Skeletal muscle tissue (tissue), 4 donors: ENCODE data around the gene C2CD4A. TPM values are rescaled to one million over a fixed set of nuclear protein-coding genes. Genes with fewer than 3 reads are reported as not detected.

Source experiments
- H3K27ac ChIP-seq: one replicate; pipeline ENCODE4 v1.7.0; 2013; ENCODE audit warnings: mild to moderate bottlenecking, low read depth, low read length, inconsistent platforms
- H3K27me3 ChIP-seq, 3 donors: one replicate each; pipeline ENCODE4 v1.7.0; 2013; ENCODE audit warnings: low read length in 3 of 3; ENCODE audit not compliant: control insufficient read depth in 3 of 3, insufficient read depth in 3 of 3
- H3K36me3 ChIP-seq, 3 donors: one replicate each; pipeline ENCODE4 v1.7.0; 2013; ENCODE audit warnings: low read length in 3 of 3; ENCODE audit not compliant: control insufficient read depth in 3 of 3, insufficient read depth in 3 of 3
- H3K4me1 ChIP-seq, 3 donors: one replicate each; pipeline ENCODE4 v1.7.0; 2013; ENCODE audit warnings: low read length in 3 of 3, mild to moderate bottlenecking in 3 of 3; ENCODE audit not compliant: control insufficient read depth in 3 of 3, insufficient read depth in 3 of 3
- H3K4me3 ChIP-seq, 3 donors: one replicate each; pipeline ENCODE4 v1.7.0; 2013; ENCODE audit warnings: low read length in 3 of 3
- H3K9ac ChIP-seq, 3 donors: one replicate each; pipeline ENCODE4 v1.7.0; 2013; ENCODE audit warnings: low read length in 3 of 3, mild to moderate bottlenecking in 3 of 3, moderate library complexity in 2 of 3, low read depth in 1 of 3
- H3K9me3 ChIP-seq, 3 donors: one replicate each; pipeline ENCODE4 v1.7.0; 2013; ENCODE audit warnings: low read length in 3 of 3; ENCODE audit not compliant: control insufficient read depth in 3 of 3
- total RNA-seq: library from RNA; depleted of rRNA; stranded (reverse); fragments of >200 nt; gene quantifications from one replicate; pipeline ENCODE4 v1.2.3, GENCODE V29; 2014
- donor health status: Osteomylitis.

The C2CD4A gene
- total RNA-seq, 1 donor from 2014 or later, result not detected

DNA sequence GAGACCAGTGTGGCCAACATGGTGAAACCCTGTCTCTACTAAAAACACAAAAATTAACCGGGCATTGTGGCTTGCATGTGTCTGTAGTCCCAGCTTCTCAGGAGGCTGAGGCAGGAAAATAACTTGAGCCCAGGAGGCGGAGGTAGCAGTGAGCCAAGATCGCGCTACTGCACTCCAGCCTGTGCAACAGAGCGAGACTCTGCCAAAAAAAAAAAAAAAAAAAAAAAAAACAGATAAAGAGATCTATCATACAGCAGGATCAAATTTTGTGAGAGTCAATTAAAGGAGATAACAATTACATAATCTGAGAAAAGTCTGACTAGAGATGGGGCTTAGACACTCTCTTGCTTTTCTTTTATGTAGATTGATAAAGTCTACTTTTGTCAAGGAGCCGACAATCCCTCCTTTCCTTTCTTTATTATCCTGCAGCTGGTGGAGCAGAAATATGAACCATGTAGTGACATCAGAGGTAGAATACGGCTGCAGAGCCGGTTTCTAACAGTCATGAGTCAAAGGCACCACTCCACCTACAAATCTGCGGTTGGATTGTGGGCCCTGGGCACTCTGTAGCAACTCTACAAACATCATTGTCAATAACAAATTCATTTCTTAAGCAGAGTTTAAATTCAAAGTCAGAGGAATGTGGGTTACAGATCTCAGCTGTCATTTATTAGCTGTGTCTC, 9.0 kb downstream of the C2CD4A start:
- no peak overlapping the region for H3K9ac ChIP-seq
- no peaks in the 10 kb centered on the region for H3K27me3 ChIP-seq
- no peaks in the 10 kb centered on the region for H3K9me3 ChIP-seq
- H3K27ac ChIP-seq, result no peak overlapping the region
- H3K36me3 ChIP-seq, result no peaks in the 10 kb centered on the region
- no peak overlapping the region for H3K4me3 ChIP-seq
- no peaks in the 10 kb centered on the region for H3K4me1 ChIP-seq

- no peaks in the 10 kb centered on the region for H3K36me3 ChIP-seq
- no peak overlapping the region for H3K27ac ChIP-seq
- H3K9ac ChIP-seq, result no peak overlapping the region
- no peaks in the 10 kb centered on the region for H3K4me1 ChIP-seq
- H3K4me3 ChIP-seq, result no peak overlapping the region
- no peaks in the 10 kb centered on the region for H3K9me3 ChIP-seq
- H3K27me3 ChIP-seq, result no peaks in the 10 kb centered on the region
Observed at GRCh38 chr15:62079594-62079993, 12.8 kb downstream of the C2CD4A start.

DNA sequence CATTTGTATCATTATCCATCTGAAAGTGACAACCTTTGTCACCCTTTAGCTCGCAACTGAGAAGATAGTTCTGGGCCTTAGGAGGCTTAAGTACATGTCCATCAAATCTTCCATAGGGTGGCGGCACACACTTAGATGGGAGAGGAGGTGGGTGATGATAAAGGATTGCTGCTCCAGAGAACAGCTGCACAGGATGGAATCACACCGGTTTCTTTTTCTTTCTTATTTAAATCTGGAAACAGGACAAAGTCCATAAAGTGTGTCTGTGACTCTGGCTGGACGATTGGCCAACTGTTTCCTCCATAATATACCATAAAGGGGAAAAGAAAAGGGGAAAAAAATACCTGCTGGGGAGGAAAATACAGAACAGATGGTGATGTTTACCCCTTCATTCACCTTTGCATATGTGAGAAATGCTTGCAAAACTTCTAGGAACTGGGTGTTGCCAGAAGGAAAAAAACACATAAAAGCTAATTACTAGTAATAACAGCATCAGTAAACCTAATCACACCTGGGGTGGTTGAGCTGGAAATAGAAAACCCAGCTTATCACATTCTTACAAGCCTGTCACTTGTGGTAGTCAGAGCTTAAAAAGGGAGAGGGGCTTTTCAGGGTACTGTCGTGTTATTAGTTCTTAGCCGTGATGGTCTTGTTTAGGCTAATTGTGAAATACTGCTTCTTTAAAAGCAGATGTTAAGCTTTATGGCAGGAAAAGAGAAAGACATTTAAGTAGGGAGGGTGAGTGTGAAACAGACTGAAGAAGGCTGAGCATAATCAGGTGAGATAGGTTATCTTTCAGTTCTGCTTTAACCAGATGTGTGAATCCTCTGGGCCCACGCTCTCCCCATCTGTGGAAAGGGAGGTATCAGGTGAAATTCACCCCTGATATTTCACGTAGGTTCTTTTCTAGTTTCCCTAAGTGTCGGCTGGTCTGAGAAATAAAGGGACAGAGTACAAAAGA, 16.7 kb downstream of the C2CD4A start:
- no peaks in the 10 kb centered on the region for H3K9me3 ChIP-seq
- no peaks in the 10 kb centered on the region for H3K36me3 ChIP-seq

GRCh38 chr15:62085740-62086139, 19.0 kb downstream of the C2CD4A start:
- Histone ChIP-seq H3K4me3 (no peak overlapping the region), H3K27ac (no peak overlapping the region), H3K27me3 (no peaks in the 10 kb centered on the region), H3K36me3 (no peaks in the 10 kb centered on the region), H3K9ac (no peak overlapping the region), H3K4me1 (no peaks in the 10 kb centered on the region), H3K9me3 (no peaks in the 10 kb centered on the region)

More for the DNA sequence above, 16.7 kb downstream of the C2CD4A start:
- Histone ChIP-seq H3K9ac (no peak overlapping the region), H3K4me1 (no peaks in the 10 kb centered on the region), H3K4me3 (no peak overlapping the region), H3K27ac (no peak overlapping the region), H3K27me3 (no peaks in the 10 kb centered on the region)

GRCh38 chr15:62087671-62088352, 21.0 kb downstream of the C2CD4A start:
- Histone ChIP-seq H3K36me3 (no peaks in the 10 kb centered on the region), H3K9ac (no peak overlapping the region), H3K4me3 (no peak overlapping the region), H3K27ac (peak overlapping the region; percentile 16), H3K9me3 (no peaks in the 10 kb centered on the region), H3K27me3 (no peaks in the 10 kb centered on the region), H3K4me1 (no peaks in the 10 kb centered on the region)

DNA sequence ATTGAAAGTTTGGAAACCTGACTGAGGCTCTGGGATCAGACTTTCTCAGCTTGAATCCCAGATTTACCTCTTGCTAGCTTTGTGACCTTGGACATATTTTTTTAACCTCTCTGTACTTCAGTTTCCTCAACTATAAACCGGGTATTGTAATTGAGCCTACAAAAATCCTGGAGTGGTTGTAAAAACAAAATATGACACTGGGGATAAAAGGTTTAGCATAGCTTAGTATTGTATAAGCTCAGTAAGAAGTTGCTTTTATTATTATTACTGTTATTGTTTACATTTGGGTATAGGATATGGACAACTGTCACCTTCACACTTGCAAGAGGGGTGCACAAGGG, 21.5 kb downstream of the C2CD4A start:
- Histone ChIP-seq H3K27me3 (no peaks in the 10 kb centered on the region), H3K27ac (peak overlapping the region; percentile 16), H3K4me1 (no peaks in the 10 kb centered on the region), H3K4me3 (no peak overlapping the region), H3K9ac (no peak overlapping the region), H3K9me3 (no peaks in the 10 kb centered on the region), H3K36me3 (no peaks in the 10 kb centered on the region)

- Histone ChIP-seq H3K27ac (no peak overlapping the region), H3K9me3 (no peaks in the 10 kb centered on the region), H3K36me3 (no peaks in the 10 kb centered on the region), H3K4me3 (no peak overlapping the region), H3K9ac (no peak overlapping the region), H3K27me3 (no peaks in the 10 kb centered on the region), H3K4me1 (no peaks in the 10 kb centered on the region)
Observed at GRCh38 chr15:62089616-62090015, 22.8 kb downstream of the C2CD4A start.

- no peak overlapping the region for H3K9ac ChIP-seq
- H3K27me3 ChIP-seq, result no peaks in the 10 kb centered on the region
- H3K27ac ChIP-seq, result no peak overlapping the region
- H3K4me3 ChIP-seq, result no peak overlapping the region
- H3K9me3 ChIP-seq, result no peaks in the 10 kb centered on the region
- no peaks in the 10 kb centered on the region for H3K4me1 ChIP-seq
- no peaks in the 10 kb centered on the region for H3K36me3 ChIP-seq
Observed at GRCh38 chr15:62090988-62091387, 24.2 kb downstream of the C2CD4A start.

DNA sequence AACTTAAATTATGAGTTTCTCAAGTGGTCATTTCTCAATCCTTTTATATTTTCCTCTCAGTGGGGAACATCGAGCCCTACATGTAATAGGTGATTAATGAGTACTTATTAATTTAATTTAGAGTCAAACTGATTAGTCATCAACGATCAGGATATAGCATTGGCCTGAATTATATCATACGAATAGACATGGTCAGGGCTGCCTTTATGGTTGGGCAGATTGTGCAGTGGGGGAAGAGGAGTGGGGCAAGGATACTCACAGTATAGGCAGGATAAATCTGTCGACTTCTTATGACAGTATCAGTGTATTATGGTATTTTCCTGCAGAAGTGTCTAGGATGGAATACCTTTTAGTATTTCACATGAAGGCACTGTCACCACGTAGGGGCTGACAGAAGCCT, 27.0 kb downstream of the C2CD4A start:
- H3K27ac ChIP-seq, result no peak overlapping the region
- no peaks in the 10 kb centered on the region for H3K4me1 ChIP-seq
- H3K9ac ChIP-seq, result no peak overlapping the region
- no peaks in the 10 kb centered on the region for H3K9me3 ChIP-seq
- no peak overlapping the region for H3K4me3 ChIP-seq
- no peaks in the 10 kb centered on the region for H3K27me3 ChIP-seq
- no peaks in the 10 kb centered on the region for H3K36me3 ChIP-seq

DNA sequence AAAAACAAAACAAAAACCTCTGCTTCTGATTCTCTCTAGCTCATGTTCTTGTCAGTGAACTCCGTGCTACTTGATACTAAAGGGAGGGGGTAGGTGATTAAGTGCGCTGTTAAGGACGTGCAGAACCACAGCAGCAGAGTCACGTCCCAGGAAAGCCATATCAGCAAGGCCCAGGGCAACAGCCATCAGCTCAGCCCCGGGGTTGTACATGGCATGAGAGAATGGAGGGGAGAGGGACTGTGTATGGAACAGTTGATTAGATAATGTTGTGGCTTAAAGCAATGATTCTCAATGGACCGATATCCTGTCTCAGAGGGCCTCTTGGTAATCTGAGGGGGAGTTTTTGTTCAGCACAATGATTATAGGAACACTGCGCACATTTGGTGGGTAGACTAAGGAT, 27.6 kb downstream of the C2CD4A start:
- H3K4me1 ChIP-seq, result no peaks in the 10 kb centered on the region
- H3K9me3 ChIP-seq, result no peaks in the 10 kb centered on the region
- H3K27ac ChIP-seq, result no peak overlapping the region
- H3K36me3 ChIP-seq, result no peaks in the 10 kb centered on the region
- H3K4me3 ChIP-seq, result no peak overlapping the region
- H3K9ac ChIP-seq, result no peak overlapping the region
- H3K27me3 ChIP-seq, result no peaks in the 10 kb centered on the region
